ENCODE results near the gene NCF2.

The NCF2 gene

DNA sequence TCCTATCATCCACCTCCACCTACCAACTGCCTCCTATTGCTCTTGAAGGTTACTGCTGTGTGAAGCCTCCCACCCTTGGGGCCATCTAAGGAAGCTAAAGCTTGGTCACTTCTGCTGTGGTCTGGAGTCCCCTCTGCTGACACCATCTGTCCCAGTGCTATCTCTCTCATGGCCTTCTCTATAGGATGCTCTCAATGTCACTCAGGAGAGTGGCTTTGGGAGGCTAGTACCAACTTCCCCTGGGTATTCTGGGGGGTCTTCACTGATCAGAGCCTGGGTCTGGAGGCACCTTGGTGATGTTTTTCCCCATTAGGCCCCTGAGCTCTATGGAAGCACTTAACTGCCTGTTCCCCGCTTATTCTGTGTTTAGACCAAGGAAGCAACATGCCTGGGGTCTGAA lies 12.3 kb upstream of the NCF2 start:
- TF ChIP-seq POLR2A (IDR thresholded peaks at IDR 0.05; ENCODE audit: low read depth, low read length): no peak
- FAIRE-seq (no peak), DNase-seq (ENCODE audit: insufficient read length, low spot score) (no peak)

- FAIRE-seq: no peak
- no peak for TF ChIP-seq POLR2A (IDR thresholded peaks at IDR 0.05; ENCODE audit: low read depth, low read length)
- no peak for DNase-seq (ENCODE audit: insufficient read length, low spot score)
Measured at GRCh38 chr1:183600634-183601033, 10.4 kb upstream of the NCF2 start.

DNA sequence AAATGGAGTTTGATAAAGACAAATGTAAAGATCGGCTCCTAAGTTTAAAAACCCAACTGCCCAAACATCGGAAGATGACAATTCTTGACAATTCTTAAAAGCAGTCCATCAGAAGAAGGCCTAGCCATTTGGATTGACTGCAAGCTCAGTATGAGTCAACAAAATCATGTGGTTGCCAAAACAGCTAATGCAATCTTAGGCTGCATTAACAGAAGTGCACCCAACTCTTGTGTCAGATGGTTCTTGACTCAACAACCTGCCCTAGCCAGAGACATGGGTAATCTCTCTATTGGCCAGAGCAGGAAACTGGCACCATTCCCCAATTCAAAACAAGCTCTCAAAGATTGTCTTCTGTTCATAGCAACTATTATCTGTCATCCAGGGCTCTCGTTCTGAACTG lies 9.9 kb upstream of the NCF2 start:
- DNase-seq (ENCODE audit: insufficient read length, low spot score) (peak; percentile 10), FAIRE-seq (no peak)
- TF ChIP-seq POLR2A (IDR thresholded peaks at IDR 0.05; ENCODE audit: low read depth, low read length): no peak

DNA sequence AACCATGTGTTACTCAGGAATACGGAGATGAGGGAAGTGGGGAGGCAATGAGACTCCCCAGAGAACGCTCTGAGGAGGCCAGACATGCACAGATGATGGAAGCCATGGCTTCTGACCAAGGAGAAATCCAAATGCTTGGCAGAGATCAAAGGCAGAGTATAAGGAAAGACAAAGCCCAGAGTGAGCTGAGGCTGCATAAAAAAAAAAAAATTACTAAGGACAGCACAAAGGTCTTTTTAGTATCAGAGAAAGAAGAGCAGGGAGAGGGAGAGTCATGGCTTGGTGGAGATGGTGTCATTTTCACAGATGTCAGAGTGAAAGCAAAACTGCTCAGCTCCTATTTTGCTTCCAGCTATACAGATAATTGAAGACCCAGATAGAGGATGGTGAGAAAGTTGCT lies 8.1 kb upstream of the NCF2 start:
- no peak for TF ChIP-seq POLR2A (IDR thresholded peaks at IDR 0.05; ENCODE audit: low read depth, low read length)
- no peak for FAIRE-seq

GRCh38 chr1:183597656-183598347 lies 7.5 kb upstream of the NCF2 start:
- DNase-seq (ENCODE audit: insufficient read length, low spot score) (no peak), FAIRE-seq (no peak)
- no peak for TF ChIP-seq POLR2A (IDR thresholded peaks at IDR 0.05; ENCODE audit: low read depth, low read length)

More for the DNA sequence above, 8.1 kb upstream of the NCF2 start:
- DNase-seq (ENCODE audit: insufficient read length, low spot score): no peak

GRCh38 chr1:183596500-183596899 lies 6.2 kb upstream of the NCF2 start:
- FAIRE-seq (no peak), DNase-seq (ENCODE audit: insufficient read length, low spot score) (no peak)
- no peak for TF ChIP-seq POLR2A (IDR thresholded peaks at IDR 0.05; ENCODE audit: low read depth, low read length)

DNA sequence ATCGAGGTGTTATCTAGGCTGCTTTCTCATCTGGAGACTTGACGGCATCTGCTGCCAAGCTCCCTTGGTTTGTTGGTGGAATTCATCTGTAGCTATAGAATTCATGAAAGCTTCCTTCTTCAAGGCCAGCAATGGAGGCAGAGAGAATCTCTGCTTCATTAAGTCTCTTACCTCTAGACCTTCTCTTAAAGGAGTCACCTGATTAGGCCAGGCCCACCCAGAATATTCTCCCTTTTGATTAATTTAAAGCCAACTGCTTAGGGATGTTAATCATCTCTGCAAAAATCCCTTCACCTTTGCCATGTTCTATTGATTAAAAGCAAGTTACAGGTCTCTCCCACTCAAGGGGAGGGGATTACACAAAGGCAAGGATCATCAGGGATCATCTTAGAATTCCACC lies 5.3 kb upstream of the NCF2 start:
- no peak for TF ChIP-seq POLR2A (IDR thresholded peaks at IDR 0.05; ENCODE audit: low read depth, low read length)
- DNase-seq (ENCODE audit: insufficient read length, low spot score) (no peak), FAIRE-seq (no peak)

- no peak for TF ChIP-seq POLR2A (IDR thresholded peaks at IDR 0.05; ENCODE audit: low read depth, low read length)
- DNase-seq (ENCODE audit: insufficient read length, low spot score) (no peak), FAIRE-seq (no peak)
Measured at GRCh38 chr1:183593356-183593755, 3.1 kb upstream of the NCF2 start.

DNA sequence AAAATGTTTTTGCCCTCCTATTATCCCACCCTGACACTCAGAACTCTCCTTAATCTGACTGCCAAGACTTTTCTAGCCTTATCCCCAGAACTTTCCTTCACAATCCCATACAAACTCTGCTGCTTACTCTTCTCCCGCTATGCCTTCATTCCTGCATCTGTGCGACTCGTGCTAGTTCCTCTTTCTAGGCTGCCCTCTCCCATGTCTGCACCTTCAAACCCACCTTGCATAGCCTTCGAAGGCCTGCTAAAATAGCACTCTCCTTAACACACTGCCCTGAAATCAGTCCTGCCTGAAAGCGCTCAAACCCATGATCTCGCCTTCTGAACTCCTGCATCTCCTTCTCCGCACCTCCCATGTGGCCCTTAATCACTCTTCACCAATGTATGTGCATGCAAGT lies 2.5 kb upstream of the NCF2 start:
- DNase-seq (ENCODE audit: insufficient read length, low spot score) (no peak), FAIRE-seq (no peak)
- TF ChIP-seq POLR2A (IDR thresholded peaks at IDR 0.05; ENCODE audit: low read depth, low read length): no peak

DNA sequence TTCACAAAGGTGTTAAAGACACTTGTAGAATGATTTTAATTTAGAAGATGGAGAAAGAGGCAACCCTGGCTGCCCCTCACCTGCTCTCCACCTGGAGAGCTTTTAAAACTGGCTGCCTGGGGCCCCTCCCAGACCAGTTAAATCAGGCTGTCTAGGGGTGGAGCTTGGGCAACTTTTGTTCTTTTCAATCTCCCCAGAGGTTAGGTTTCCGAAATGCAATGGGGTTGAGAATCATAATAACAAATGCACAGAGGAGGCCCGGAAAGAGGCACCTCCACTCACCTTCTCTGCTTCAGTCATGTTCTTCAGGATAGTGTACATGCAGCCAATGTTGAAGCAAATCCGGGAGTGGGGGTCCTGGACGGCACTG lies 400 bp downstream of the NCF2 start:
- no peak for TF ChIP-seq POLR2A (IDR thresholded peaks at IDR 0.05; ENCODE audit: low read depth, low read length)
- DNase-seq (ENCODE audit: insufficient read length, low spot score) (no peak), FAIRE-seq (no peak)

DNA sequence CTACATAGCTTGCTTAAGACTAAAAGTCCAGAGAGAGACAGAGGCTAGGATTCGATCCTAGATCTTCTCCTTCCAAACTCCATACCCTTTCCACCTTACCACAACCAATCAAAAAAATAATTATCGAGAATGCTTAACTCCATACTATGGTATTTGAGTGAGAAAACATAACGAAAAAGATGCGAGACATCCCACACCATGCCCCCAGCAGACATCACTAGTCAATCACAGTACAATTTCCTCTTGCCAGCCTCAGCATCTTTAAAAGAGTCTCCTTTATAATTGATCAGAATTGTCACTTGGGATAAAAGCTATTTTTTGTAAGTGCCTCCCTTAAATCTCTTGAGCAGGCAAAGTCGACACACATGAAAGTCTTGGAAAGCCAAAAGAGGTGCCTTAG lies 875 bp downstream of the NCF2 start:
- no peak for DNase-seq (ENCODE audit: insufficient read length, low spot score)
- no peak for TF ChIP-seq POLR2A (IDR thresholded peaks at IDR 0.05; ENCODE audit: low read depth, low read length)
- FAIRE-seq: no peak

GRCh38 chr1:183588827-183589226 lies 1.4 kb downstream of the NCF2 start:
- no peak for TF ChIP-seq POLR2A (IDR thresholded peaks at IDR 0.05; ENCODE audit: low read depth, low read length)
- FAIRE-seq (no peak), DNase-seq (ENCODE audit: insufficient read length, low spot score) (no peak)

GRCh38 chr1:183586926-183587325 lies 3.3 kb downstream of the NCF2 start:
- TF ChIP-seq POLR2A (IDR thresholded peaks at IDR 0.05; ENCODE audit: low read depth, low read length): no peak
- FAIRE-seq: no peak
- DNase-seq (ENCODE audit: insufficient read length, low spot score): no peak

- no peak for TF ChIP-seq POLR2A (IDR thresholded peaks at IDR 0.05; ENCODE audit: low read depth, low read length)
- DNase-seq (ENCODE audit: insufficient read length, low spot score) (no peak), FAIRE-seq (no peak)
Measured at GRCh38 chr1:183586455-183586854, 3.8 kb downstream of the NCF2 start.

DNA sequence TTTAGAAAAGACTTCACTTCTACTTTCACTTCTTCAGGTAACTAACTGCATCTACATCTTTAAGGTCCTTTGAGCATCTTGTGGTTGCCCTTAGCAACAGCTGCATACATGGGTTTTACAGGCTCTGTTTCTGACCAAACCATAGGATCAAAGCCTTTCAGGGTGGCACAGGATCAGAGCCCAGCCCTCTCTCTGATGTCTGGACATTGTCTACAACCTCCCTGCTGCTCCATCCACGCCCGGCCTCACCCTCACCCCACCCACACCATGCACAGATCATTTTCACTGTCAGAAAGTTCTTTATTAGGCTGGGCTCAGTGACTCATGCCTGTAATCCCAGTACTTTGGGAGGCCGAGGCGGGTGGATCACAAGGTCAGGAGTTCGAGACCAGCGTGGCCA lies 5.2 kb downstream of the NCF2 start:
- no peak for TF ChIP-seq POLR2A (IDR thresholded peaks at IDR 0.05; ENCODE audit: low read depth, low read length)
- DNase-seq (ENCODE audit: insufficient read length, low spot score) (no peak), FAIRE-seq (no peak)

- FAIRE-seq (no peak), DNase-seq (ENCODE audit: insufficient read length, low spot score) (no peak)
- TF ChIP-seq POLR2A (IDR thresholded peaks at IDR 0.05; ENCODE audit: low read depth, low read length): no peak
Measured at GRCh38 chr1:183584147-183584546, 6.1 kb downstream of the NCF2 start.
